HG03064 (cell line): ENCODE results near the gene PLCD3.

ENCODE experiments used
- ATAC-seq: cut with Tn5 transposase; IDR thresholded peaks from one replicate; pipeline ENCODE4 v1.9.1; 2021; ENCODE audit warnings: low read depth; ENCODE audit not compliant: unreplicated experiment

PLCD3 gene, protein sequence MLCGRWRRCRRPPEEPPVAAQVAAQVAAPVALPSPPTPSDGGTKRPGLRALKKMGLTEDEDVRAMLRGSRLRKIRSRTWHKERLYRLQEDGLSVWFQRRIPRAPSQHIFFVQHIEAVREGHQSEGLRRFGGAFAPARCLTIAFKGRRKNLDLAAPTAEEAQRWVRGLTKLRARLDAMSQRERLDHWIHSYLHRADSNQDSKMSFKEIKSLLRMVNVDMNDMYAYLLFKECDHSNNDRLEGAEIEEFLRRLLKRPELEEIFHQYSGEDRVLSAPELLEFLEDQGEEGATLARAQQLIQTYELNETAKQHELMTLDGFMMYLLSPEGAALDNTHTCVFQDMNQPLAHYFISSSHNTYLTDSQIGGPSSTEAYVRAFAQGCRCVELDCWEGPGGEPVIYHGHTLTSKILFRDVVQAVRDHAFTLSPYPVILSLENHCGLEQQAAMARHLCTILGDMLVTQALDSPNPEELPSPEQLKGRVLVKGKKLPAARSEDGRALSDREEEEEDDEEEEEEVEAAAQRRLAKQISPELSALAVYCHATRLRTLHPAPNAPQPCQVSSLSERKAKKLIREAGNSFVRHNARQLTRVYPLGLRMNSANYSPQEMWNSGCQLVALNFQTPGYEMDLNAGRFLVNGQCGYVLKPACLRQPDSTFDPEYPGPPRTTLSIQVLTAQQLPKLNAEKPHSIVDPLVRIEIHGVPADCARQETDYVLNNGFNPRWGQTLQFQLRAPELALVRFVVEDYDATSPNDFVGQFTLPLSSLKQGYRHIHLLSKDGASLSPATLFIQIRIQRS

DNA sequence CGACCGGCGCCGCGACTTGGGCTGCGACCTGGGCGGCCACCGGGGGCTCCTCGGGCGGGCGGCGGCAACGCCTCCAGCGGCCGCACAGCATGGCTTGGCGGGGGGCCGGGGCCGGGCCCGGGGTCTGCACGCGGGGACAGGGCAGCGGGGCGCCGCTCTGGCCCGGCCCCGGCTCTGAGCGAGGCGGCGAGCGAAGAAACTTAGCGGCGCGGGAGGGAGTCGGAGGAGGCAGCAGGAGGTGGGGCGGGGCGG is at the start of gene PLCD3:
TSS of gene PLCD3 (minus strand) at position 196 of the 252 bp plus-strand sequence. CDS start at position 91, 105 bp downstream.
- ATAC-seq, result no peak

DNA sequence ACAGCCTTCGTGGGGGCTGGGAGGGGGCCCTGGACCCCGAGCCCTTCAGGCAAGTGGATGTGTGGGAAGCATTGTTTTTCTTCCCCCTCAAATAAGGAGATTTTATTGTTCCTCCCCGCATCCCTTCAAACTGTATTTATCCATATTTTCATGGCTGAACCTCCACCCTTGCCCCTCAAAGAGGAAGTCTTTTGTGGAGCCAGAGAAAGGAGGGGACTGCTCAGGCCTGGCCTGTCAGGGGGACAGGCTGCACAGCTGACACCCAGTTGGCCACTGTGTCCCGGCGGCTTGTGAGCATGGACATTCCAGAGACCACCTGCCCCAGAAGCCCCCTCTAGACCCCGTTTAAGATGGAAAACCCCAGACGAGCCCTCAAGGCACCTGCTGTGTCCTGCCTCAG is 45.2 kb upstream of the PLCD3 start:
- no peak for ATAC-seq

DNA sequence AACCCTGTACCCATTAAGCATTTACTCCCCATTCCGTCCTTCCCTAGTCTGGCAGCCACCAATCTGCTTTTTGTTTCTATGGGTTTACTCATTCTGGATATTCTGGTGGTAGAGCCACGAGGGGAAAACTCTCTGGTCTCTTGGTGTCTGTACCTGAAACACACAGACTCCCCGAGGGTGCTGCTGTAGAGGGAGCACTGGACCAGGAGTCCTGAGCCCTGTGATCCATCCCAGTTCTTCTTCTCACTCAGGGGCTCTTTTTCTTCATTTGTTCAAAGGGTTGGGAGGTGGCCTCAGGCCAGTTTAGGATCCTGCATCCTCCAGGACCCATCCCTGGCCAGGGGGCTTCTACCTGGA is 43.4 kb upstream of the PLCD3 start:
- ATAC-seq, result no peak

DNA sequence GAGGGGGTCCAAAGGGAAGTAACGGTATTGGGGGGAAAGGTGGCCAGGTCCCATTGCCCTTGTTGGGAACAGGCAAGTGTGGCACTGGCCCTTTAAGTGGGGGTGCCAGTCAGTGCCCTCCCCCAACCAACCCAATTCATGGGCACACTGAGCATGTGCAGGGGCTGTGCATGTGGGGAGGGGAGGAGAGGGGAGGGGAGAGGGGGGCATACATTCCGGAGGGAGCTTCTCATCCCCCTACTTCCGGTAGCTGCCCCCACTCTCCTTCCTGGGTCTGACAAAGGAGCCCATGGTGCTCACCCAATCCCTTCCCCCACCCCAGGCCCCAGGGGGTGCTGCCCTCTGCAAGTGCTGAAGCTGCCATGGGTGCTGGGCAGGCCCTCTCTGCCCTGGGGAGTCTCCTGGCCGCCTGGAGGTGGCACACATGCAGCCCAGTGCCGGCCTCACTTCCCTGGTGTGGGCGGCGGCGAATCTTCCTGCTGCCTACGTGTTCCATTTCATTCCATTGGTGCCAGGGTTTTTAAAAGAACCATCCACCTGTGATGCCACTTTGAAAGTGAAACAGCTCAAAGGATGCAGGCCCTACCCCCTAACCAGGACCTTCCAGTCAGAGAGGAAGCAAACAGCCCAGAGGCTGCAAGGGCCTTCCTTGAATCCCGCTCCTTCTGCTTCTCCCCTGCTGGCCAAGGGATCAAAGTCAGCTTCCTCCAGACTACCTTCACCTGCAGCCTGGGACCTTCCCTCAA is 40.4 kb upstream of the PLCD3 start:
- ATAC-seq, result no peak

GRCh38 chr17:45172232-45172540 is 39.9 kb upstream of the PLCD3 start:
- no peak for ATAC-seq

DNA sequence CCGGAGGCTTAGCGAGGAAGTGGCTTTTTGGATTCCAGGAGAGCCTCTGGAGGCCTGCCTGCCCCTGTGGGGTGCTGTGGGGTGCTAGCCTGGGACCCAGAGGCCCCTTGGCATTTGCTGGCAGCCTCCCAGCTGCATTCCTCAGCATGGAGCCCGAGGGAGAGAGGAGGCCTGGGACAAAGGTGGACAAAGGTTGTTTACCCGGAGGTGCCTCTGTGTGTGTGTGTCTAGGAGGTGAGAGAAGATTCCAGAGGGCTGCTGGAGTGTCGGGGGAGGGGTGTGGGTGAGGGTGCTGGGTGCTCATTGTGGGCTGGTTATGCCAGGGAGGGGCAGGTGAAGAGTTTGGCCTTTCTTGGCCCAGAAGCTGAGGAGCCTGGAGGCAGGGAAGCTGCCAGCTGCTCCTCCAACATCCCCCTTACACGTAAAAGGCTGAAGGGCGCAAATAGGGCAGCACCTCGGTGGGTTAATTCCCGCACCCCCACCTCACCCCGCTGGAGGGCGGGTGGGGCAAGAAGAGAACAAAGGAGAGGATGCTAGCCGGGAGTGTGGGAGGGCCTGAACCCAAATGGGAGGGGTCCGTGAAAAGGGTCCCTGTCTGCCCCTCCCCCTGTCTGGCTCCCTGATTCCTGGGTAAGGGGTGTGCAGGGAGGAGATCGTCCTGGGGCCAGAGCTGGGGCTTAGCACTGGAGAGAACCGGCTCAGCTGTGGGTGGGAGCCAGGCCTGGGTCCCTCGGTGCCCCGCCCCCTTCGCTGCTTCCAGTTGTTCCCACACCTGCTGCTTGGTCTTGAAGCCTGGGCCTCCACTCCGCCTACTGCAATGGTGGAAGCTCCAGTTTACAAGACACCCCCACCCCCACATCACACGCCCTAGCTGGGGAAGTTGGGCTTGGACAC is 39.3 kb upstream of the PLCD3 start:
- ATAC-seq, result no peak

DNA sequence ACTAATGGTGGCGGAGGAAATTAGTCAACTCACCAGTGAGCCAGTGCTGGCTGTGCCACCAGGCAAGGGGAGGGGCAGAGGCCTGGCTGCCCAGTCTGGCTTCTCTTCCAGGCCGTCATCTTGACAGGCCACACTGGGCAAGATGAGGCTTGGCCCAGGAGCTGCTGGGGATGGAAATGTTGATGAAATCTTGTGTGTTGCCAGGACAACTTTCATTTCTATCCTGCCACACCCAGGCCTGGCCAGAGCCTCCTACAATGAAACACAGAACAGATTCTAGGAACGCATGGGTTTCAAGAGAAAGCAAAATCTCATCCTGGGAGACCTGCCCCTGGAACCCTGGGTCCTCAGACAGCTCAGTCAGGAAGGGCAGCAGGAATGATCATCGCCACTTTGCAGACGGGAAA is 38.6 kb upstream of the PLCD3 start:
- ATAC-seq, result no peak

DNA sequence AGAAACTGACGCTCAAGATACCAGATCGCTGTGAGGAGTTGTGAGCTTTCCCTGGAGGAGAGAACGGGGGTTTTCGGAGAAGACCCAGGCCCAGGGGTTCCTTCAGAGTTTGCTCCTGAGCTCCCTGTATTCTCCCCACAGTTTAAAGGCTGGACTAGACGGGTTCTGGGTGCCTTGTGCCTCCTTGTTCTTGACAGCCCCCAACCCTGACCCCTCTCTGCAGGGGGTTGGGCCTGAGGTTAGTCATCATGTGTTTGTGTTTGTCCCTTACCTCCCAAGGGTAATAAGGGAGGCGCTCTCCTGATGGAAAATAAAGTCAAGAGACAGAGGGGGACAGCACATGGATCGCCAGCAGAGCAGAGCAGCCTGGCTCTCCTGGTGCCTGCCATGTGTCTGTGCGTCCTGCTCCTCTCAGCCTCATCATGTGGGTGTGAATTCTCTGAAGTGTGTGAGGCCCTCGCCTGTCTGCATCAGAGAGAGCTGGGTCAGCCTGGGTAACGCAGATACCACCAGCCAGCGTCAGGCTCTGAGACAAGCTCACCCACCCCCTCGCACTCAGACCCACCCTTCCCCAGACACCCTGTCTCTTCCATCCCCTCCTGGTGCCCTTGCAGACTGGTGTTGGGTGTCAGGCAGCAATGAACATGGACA is 38.1 kb upstream of the PLCD3 start:
- no peak for ATAC-seq

- no peak for ATAC-seq
These were observed 36.9 kb upstream of the PLCD3 start for GRCh38 chr17:45168991-45169752.

- ATAC-seq, result no peak
These were observed 32.5 kb upstream of the PLCD3 start for GRCh38 chr17:45164734-45165269.

GRCh38 chr17:45162025-45162687 is 29.8 kb upstream of the PLCD3 start:
- ATAC-seq, result no peak

DNA sequence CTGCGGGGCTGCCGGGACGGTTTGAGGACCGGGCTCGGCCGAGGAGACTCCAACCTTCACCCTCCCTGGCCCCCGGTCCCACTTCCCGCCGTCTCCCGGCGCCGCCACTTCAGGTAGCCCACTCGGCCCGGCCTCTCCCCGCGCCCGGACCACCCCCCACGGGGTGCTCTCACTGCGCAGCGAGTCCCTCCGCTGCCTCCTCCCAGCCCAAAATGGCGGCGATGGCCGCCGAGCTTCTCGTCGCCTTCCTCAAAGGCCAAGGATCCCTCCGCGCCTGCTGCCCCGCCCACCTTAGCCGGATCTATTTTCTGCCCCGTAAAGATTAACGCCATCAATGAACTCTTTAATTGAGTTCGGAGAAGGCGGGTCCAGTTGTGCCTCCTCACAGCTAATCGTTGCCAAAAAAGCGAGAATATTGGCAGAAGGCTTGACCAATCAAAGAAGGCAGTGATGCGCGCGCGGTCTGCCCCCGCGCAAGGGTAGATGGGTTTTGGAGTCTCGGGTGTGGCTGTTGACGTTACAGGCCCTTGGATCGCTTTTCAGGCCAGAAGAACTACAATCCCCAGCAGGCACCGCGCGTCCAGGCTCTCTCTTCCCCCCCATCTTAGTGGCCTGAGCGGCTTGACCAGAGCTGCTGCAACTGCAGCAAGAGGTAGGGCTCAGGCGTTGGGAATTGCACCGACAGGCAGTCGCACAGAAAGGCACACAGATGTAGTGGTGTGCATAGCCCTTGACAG is 29.1 kb upstream of the PLCD3 start, which contains the start of gene HEXIM2:
TSS of gene HEXIM2 (plus strand) at position 588 of the 737 bp plus-strand sequence. CDS start 919 bp downstream, outside the sequence.
- ATAC-seq, result peak; percentile 85

DNA sequence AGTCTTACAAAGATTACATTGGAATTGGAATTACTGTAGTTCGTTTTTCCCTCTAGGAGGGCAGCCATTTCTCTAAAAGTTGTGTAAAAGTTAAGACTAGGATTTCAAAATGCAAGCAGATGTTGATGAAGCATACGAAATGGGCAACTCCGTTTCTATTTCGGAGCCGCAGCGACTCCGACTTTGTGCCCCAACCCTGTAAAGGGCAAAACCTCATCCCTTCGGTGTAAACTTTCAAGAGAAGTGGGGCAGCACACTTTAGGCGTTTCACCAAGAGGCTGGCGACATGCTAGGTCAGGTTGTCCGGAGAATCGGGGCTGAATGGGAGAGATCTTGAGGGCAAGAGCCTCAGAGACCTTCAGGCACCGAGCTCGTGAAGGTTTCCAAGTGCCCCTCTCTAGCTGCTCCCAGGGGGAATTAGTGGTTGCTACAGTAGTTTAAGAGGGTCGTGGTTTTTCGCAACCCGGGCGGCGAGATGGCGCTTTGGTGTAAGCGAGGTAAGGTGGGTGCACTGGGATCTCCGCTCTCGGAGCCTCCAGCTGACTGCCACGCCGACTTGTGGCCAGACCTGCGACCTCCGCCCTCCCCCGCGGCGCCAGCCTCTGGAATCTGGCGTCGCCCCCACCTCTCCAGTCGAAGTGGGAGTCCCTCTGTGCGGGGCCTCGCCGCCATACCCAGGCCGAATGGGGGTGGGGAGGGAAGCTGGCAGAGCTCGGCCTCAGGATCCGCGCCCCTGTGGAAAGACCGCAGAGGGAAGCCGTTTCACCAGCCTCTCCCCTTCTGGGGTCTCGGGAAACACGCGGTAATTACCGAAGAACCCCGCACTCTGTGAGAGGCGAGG is 28.4 kb upstream of the PLCD3 start:
- peak; percentile 13 for ATAC-seq

DNA sequence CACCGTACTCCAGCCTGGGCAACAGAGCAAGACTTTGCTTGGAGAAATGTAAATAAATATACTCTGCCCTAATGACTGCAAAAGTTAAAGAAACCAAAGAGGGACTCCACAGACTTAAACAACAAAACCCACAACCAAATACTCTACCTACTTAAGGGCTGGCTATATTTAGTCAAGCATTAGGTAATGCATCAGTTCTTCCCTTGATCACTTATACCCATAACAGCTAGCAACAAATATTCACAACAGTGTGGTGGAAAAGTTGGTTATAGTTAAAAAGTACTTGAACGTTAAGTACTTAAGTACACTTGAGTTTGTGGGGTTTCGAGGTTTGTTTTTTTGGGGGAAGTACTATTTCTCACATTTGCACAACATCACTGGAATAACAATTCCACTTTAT is 23.9 kb upstream of the PLCD3 start:
- ATAC-seq, result no peak

- no peak for ATAC-seq
These were observed 23.2 kb upstream of the PLCD3 start for GRCh38 chr17:45155483-45155882.

DNA sequence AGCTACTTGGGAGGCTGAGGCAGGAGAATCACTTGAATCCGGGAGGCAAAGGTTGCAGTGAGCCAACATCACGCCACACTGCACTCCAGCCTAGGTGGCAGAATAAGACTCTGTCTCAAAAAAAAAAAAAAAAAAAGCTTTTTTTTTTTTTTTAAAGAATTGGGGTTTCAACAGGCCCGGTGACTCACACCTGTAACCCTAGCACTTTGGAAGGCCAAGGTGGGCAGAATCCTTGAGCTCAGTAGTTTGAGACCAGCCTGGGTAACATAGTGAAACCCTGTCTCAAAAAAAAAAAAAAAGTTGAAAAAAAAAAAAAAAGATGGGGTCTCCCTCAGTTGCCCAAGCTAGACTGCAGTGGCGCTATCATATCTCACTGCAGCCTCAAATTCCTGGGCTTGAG is 22.7 kb upstream of the PLCD3 start:
- no peak for ATAC-seq
